HEK293 (cell line): ENCODE measurements around the gene FGF8.

Source experiments
- CTCF ChIA-PET: fragments of 350-600 bp; formaldehyde crosslinking; extraction: SDS; loops from one replicate; lab custom pipeline; 2021; ENCODE audit warnings: antibody characterized with exemption; lab: Yijun Ruan, JAX
- POLR2A ChIA-PET: fragments of 300-600 bp; formaldehyde crosslinking; extraction: SDS; loops from one replicate; lab custom pipeline; 2020; ENCODE audit warnings: antibody characterized with exemption, inconsistent platforms; lab: Yijun Ruan, JAX
- H3K27ac ChIP-seq: fragments of 200-500 bp; sonication (Bioruptor generic); 2 replicates; pipeline ENCODE4 v1.5.1; 2014; ENCODE audit warnings: low read depth, low read length, control low read depth, inconsistent platforms; ENCODE audit errors: extremely low read depth
- H3K36me3 ChIP-seq, 2 experiments: fragments of 200-500 bp in 1 of 2; sonication (Bioruptor generic) in 1 of 2; 1 replicate in 1 of 2; 2 replicates in 1 of 2; pipeline ENCODE4 v1.5.1; 2014 to 2017; ENCODE audit warnings: inconsistent platforms in 2 of 2, low read length in 2 of 2; ENCODE audit not compliant: control insufficient read depth in 2 of 2, insufficient read depth in 1 of 2
- H3K4me1 ChIP-seq: fragments of 200-500 bp; sonication (Bioruptor generic); 2 replicates; pipeline ENCODE4 v1.5.1; 2014; ENCODE audit warnings: mild to moderate bottlenecking, low read length, inconsistent platforms; ENCODE audit not compliant: control insufficient read depth, insufficient read depth
- H3K4me3 ChIP-seq: 2 replicates; pipeline ENCODE4 v1.5.1; 2011; ENCODE audit warnings: low read depth, mild to moderate bottlenecking, control low read depth, low read length, moderate library complexity
- H3K9me3 ChIP-seq: fragments of 200-500 bp; sonication (Bioruptor generic); 2 replicates; pipeline ENCODE4 v1.5.1; 2014; ENCODE audit warnings: low read depth, low read length, inconsistent platforms; ENCODE audit not compliant: control insufficient read depth, insufficient read depth
- BCL6B ChIP-seq: fragments of 450-650 bp; formaldehyde crosslinking; IDR thresholded peaks from 2 replicates; pipeline ENCODE4 v1.5.1; 2017; ENCODE audit warnings: missing biosample characterization, missing genetic modification characterization
- GLIS1 ChIP-seq: fragments of 450-650 bp; formaldehyde crosslinking; IDR thresholded peaks from 2 replicates; pipeline ENCODE4 v1.5.1; 2016; ENCODE audit warnings: missing biosample characterization, missing genetic modification characterization
- HOXA7 ChIP-seq: sonication (generic); formaldehyde crosslinking; IDR thresholded peaks from 2 replicates; pipeline ENCODE4 v1.8.1; 2022; ENCODE audit warnings: missing genetic modification reagents, borderline replicate concordance
- MEIS1 ChIP-seq: sonication (generic); formaldehyde crosslinking; IDR thresholded peaks from 2 replicates; pipeline ENCODE4 v1.8.1; 2022; ENCODE audit warnings: missing genetic modification reagents, mild to moderate bottlenecking, borderline replicate concordance
- ZBTB44 ChIP-seq: fragments of 450-650 bp; IDR thresholded peaks from 2 replicates; pipeline ENCODE4 v1.5.1; 2018; ENCODE audit warnings: missing biosample characterization, mild to moderate bottlenecking, missing genetic modification characterization
- ZEB2 ChIP-seq: fragments of 450-650 bp; formaldehyde crosslinking; IDR thresholded peaks from 2 replicates; pipeline ENCODE4 v1.5.1; 2016; ENCODE audit warnings: missing biosample characterization, missing genetic modification characterization
- ZFP69B ChIP-seq: fragments of 450-650 bp; formaldehyde crosslinking; IDR thresholded peaks from 2 replicates; pipeline ENCODE4 v1.5.1; 2016; ENCODE audit warnings: missing biosample characterization, missing genetic modification characterization
- ZNF132 ChIP-seq: fragments of 450-650 bp; formaldehyde crosslinking; IDR thresholded peaks from 2 replicates; pipeline ENCODE4 v1.5.1; 2017; ENCODE audit warnings: missing biosample characterization, missing genetic modification characterization, borderline replicate concordance
- ZNF184 ChIP-seq: fragments of 450-650 bp; IDR thresholded peaks from 2 replicates; pipeline ENCODE4 v1.5.1; 2018; ENCODE audit warnings: missing biosample characterization, mild to moderate bottlenecking, missing genetic modification characterization
- ZNF23 ChIP-seq: fragments of 450-650 bp; formaldehyde crosslinking; IDR thresholded peaks from 2 replicates; pipeline ENCODE4 v1.5.1; 2016; ENCODE audit warnings: missing biosample characterization, missing genetic modification characterization, borderline replicate concordance
- ZNF24 ChIP-seq: fragments of 450-650 bp; formaldehyde crosslinking; IDR thresholded peaks from 2 replicates; pipeline ENCODE4 v1.5.1; 2016; ENCODE audit warnings: missing biosample characterization, missing genetic modification characterization
- ZNF280D ChIP-seq: fragments of 450-650 bp; formaldehyde crosslinking; IDR thresholded peaks from 2 replicates; pipeline ENCODE4 v1.5.1; 2016; ENCODE audit warnings: missing biosample characterization, missing genetic modification characterization
- ZNF311 ChIP-seq: fragments of 450-650 bp; formaldehyde crosslinking; IDR thresholded peaks from 2 replicates; pipeline ENCODE4 v1.5.1; 2017; ENCODE audit warnings: missing biosample characterization, missing genetic modification characterization, borderline replicate concordance
- ZNF350 ChIP-seq: fragments of 450-650 bp; formaldehyde crosslinking; IDR thresholded peaks from 2 replicates; pipeline ENCODE4 v1.5.0; 2017; ENCODE audit warnings: missing biosample characterization, mild to moderate bottlenecking, missing genetic modification characterization
- ZNF354C ChIP-seq: fragments of 450-650 bp; formaldehyde crosslinking; IDR thresholded peaks from 2 replicates; pipeline ENCODE4 v1.5.1; 2016; ENCODE audit warnings: missing biosample characterization, missing genetic modification characterization, low read depth, borderline replicate concordance
- ZNF37A ChIP-seq: fragments of 450-650 bp; IDR thresholded peaks from 2 replicates; pipeline ENCODE4 v1.5.1; 2018; ENCODE audit warnings: missing biosample characterization, missing genetic modification characterization
- ZNF391 ChIP-seq: fragments of 450-650 bp; formaldehyde crosslinking; IDR thresholded peaks from 2 replicates; pipeline ENCODE4 v1.5.1; 2016; ENCODE audit warnings: low read depth, missing biosample characterization, missing genetic modification characterization, borderline replicate concordance
- ZNF398 ChIP-seq: fragments of 450-650 bp; formaldehyde crosslinking; IDR thresholded peaks from 2 replicates; pipeline ENCODE4 v1.5.1; 2017; ENCODE audit warnings: missing biosample characterization, missing genetic modification characterization
- ZNF488 ChIP-seq: fragments of 450-650 bp; formaldehyde crosslinking; IDR thresholded peaks from 2 replicates; pipeline ENCODE4 v1.5.1; 2016; ENCODE audit warnings: missing biosample characterization, missing genetic modification characterization
- ZNF514 ChIP-seq: fragments of 450-650 bp; formaldehyde crosslinking; IDR thresholded peaks from 2 replicates; pipeline ENCODE4 v1.5.1; 2016; ENCODE audit warnings: missing biosample characterization, missing genetic modification characterization
- ZNF548 ChIP-seq: fragments of 450-650 bp; formaldehyde crosslinking; IDR thresholded peaks from 2 replicates; pipeline ENCODE4 v1.5.1; 2016; ENCODE audit warnings: missing biosample characterization, missing genetic modification characterization
- ZNF585B ChIP-seq: fragments of 450-650 bp; formaldehyde crosslinking; IDR thresholded peaks from 2 replicates; pipeline ENCODE4 v1.5.1; 2016; ENCODE audit warnings: missing biosample characterization, missing genetic modification characterization
- ZNF600 ChIP-seq: fragments of 450-650 bp; formaldehyde crosslinking; IDR thresholded peaks from 2 replicates; pipeline ENCODE4 v1.5.1; 2016; ENCODE audit warnings: missing biosample characterization, missing genetic modification characterization
- ZNF654 ChIP-seq: fragments of 450-650 bp; formaldehyde crosslinking; IDR thresholded peaks from 2 replicates; pipeline ENCODE4 v1.5.1; 2016; ENCODE audit warnings: low read depth, missing biosample characterization, missing genetic modification characterization
- ZNF670 ChIP-seq: fragments of 450-650 bp; formaldehyde crosslinking; IDR thresholded peaks from 2 replicates; pipeline ENCODE4 v1.5.1; 2016; ENCODE audit warnings: missing biosample characterization, missing genetic modification characterization, low read depth
- ZNF777 ChIP-seq: fragments of 450-650 bp; formaldehyde crosslinking; IDR thresholded peaks from 2 replicates; pipeline ENCODE4 v1.5.1; 2017; ENCODE audit warnings: missing biosample characterization, missing genetic modification characterization, borderline replicate concordance
- ZNF791 ChIP-seq: fragments of 450-650 bp; formaldehyde crosslinking; IDR thresholded peaks from 2 replicates; pipeline ENCODE4 v1.5.1; 2016; ENCODE audit warnings: missing biosample characterization, missing genetic modification characterization
- ZNF792 ChIP-seq: fragments of 450-650 bp; formaldehyde crosslinking; IDR thresholded peaks from 2 replicates; pipeline ENCODE4 v1.5.1; 2016; ENCODE audit warnings: missing biosample characterization, missing genetic modification characterization

The FGF8 gene

GRCh38 chr10:101782811-101783735 is 7.2 kb upstream of the FGF8 start, which contains the start of gene NPM3:
NPM3 (minus strand) TSS chr10:101783446; CDS start chr10:101783390, 56 bp downstream.
- Histone ChIP-seq H3K4me1 (peaks cover 18% of the 10 kb centered on the region), H3K4me3 (peak within 1 kb of the TSS; percentile 81), H3K36me3 (peaks cover 22 to 47% of the 10 kb centered on the region in 2 experiments), H3K27ac (peak within 1 kb of the TSS; percentile 37), H3K9me3 (no peaks in the 10 kb centered on the region)
- ChIA-PET CTCF (interaction anchor here (0.6 to 8.1 kb wide), 21 partner anchors 11 to 617 kb away, joined by 3 to 203 read pairs (median 6); no protein-coding TSS in a partner anchor), POLR2A (interaction anchor here (1.1 to 2.8 kb wide), 2 partner anchors 13 to 35 kb away, joined by 3 to 16 read pairs; partner anchors contain the start of gene OGA)
- TF ChIP-seq ZNF548 (tag by site-specific recombination) (no peak), ZNF514 (tag by site-specific recombination) (no peak), ZNF488 (tag by site-specific recombination) (0 out of 2 replicates have a peak, but pooled peaks have one; percentile 6), ZNF777 (no peak), HOXA7 (no peak), ZNF311 (tag by site-specific recombination) (no peak), ZNF132 (no peak), ZNF350 (tag by site-specific recombination) (no peak), ZNF670 (no peak), ZFP69B (peak; percentile 10; the same call in 1 of the 2 replicates), ZNF184 (tag by site-specific recombination) (no peak), ZNF654 (tag by site-specific recombination) (no peak), ZNF791 (tag by site-specific recombination) (no peak), ZNF24 (tag by site-specific recombination) (0 out of 2 replicates have a peak, but pooled peaks have one; percentile 45), ZNF398 (tag by site-specific recombination) (peak; percentile 91), ZEB2 (tag by site-specific recombination) (0 out of 2 replicates have a peak, but pooled peaks have one; percentile 20), BCL6B (no peak), ZNF37A (tag by site-specific recombination) (no peak), ZNF792 (tag by site-specific recombination) (no peak), ZBTB44 (tag by site-specific recombination) (peak; percentile 12; the same call in 1 of the 2 replicates), ZNF391 (no peak), ZNF280D (tag by site-specific recombination) (no peak), GLIS1 (tag by site-specific recombination) (0 out of 2 replicates have a peak, but pooled peaks have one; percentile 14), ZNF585B (tag by site-specific recombination) (no peak), ZNF600 (tag by site-specific recombination) (peak; percentile 97; the same call in 1 of the 2 replicates), ZNF354C (tag by site-specific recombination) (no peak), MEIS1 (CRISPR knock-in tag) (no peak), ZNF23 (tag by site-specific recombination) (no peak)
